GM23338 (cell line): ENCODE results near the gene GRIK4. TPM values are rescaled to one million over a fixed set of nuclear protein-coding genes. Genes with fewer than 3 reads are reported as not detected.

Experiments
- ATAC-seq: fragments of 200-7000 bp; cut with Tn5 transposase; 3 replicates; pipeline ENCODE4 v1.9.1; 2020
- DNase-seq: peaks from one replicate; pipeline ENCODE4 v3.0.0-alpha.2; 2015; ENCODE audit warnings: low spot score
- H2AFZ ChIP-seq: fragments of 200-600 bp; sonication (generic); 2 replicates; pipeline ENCODE4 v1.8.0; 2016; ENCODE audit warnings: antibody characterized with exemption, mild to moderate bottlenecking, moderate library complexity
- H3F3A ChIP-seq: fragments of 200-600 bp; sonication (generic); replicated peaks from 2 replicates; pipeline ENCODE4 v1.8.0; 2017; ENCODE audit warnings: antibody characterized with exemption, mixed run types, low read depth
- H3K27ac ChIP-seq: fragments of 200-600 bp; sonication (generic); 2 replicates; pipeline ENCODE4 v1.6.1; 2016; ENCODE audit warnings: low read depth
- H3K27me3 ChIP-seq: fragments of 200-600 bp; sonication (generic); 2 replicates; pipeline ENCODE4 v1.8.0; 2016; ENCODE audit warnings: mild to moderate bottlenecking, mixed run types, moderate library complexity; ENCODE audit not compliant: insufficient read depth
- H3K36me3 ChIP-seq: fragments of 200-600 bp; sonication (generic); 2 replicates; pipeline ENCODE4 v1.8.0; 2016; ENCODE audit warnings: mild to moderate bottlenecking; ENCODE audit not compliant: insufficient read depth
- H3K4me1 ChIP-seq: fragments of 200-600 bp; sonication (generic); 2 replicates; pipeline ENCODE4 v1.8.0; 2016; ENCODE audit warnings: mild to moderate bottlenecking, moderate library complexity; ENCODE audit not compliant: insufficient read depth
- H3K4me2 ChIP-seq: fragments of 200-600 bp; sonication (generic); 2 replicates; pipeline ENCODE4 v1.7.1; 2017; ENCODE audit warnings: mixed run types
- H3K4me3 ChIP-seq: fragments of 200-600 bp; sonication (generic); 2 replicates; pipeline ENCODE4 v1.6.1; 2016; ENCODE audit warnings: mixed run types
- H3K79me2 ChIP-seq: fragments of 200-600 bp; sonication (generic); replicated peaks from 2 replicates; pipeline ENCODE4 v1.8.0; 2017; ENCODE audit warnings: mild to moderate bottlenecking; ENCODE audit not compliant: insufficient read depth
- H3K9me2 ChIP-seq: fragments of 200-600 bp; sonication (generic); 2 replicates; pipeline ENCODE4 v1.8.0; 2017; ENCODE audit not compliant: insufficient read depth
- H4K20me1 ChIP-seq: fragments of 200-600 bp; sonication (generic); replicated peaks from 2 replicates; pipeline ENCODE4 v1.8.0; 2017; ENCODE audit warnings: mild to moderate bottlenecking; ENCODE audit not compliant: insufficient read depth
- H3K27ac Mint-ChIP-seq: 2 replicates; pipeline ENCODE4 v1.8.0; 2020; ENCODE audit warnings: inconsistent platforms, mild to moderate bottlenecking, moderate library complexity, mixed read lengths
- H3K27me3 Mint-ChIP-seq: 3 replicates; pipeline ENCODE4 v1.8.0; 2022; ENCODE audit warnings: low read depth, mild to moderate bottlenecking, moderate library complexity, mixed read lengths, inconsistent platforms; ENCODE audit not compliant: insufficient read depth, poor library complexity
- H3K36me3 Mint-ChIP-seq: 3 replicates; pipeline ENCODE4 v1.8.0; 2021; ENCODE audit warnings: low read depth, mild to moderate bottlenecking, inconsistent platforms, moderate library complexity, mixed read lengths
- H3K4me1 Mint-ChIP-seq: 3 replicates; pipeline ENCODE4 v1.8.0; 2020; ENCODE audit warnings: mild to moderate bottlenecking, inconsistent platforms, mixed read lengths
- H3K4me3 Mint-ChIP-seq: 3 replicates; pipeline ENCODE4 v1.8.0; 2021; ENCODE audit warnings: moderate library complexity, mild to moderate bottlenecking, inconsistent platforms, mixed read lengths
- H3K9me3 Mint-ChIP-seq: 3 replicates; pipeline ENCODE4 v1.8.0; 2020; ENCODE audit warnings: moderate library complexity, mild to moderate bottlenecking, inconsistent platforms, mixed read lengths
- CREB1 ChIP-seq: fragments of 250-450 bp; sonication (Bioruptor Pico); IDR thresholded peaks from 2 replicates; pipeline ENCODE4 v1.5.0; 2020; ENCODE audit warnings: low read depth, mild to moderate bottlenecking, moderate library complexity
- CTCF ChIP-seq, 2 experiments: fragments of 200-600 bp in 1 of 2; sonication (generic) in 1 of 2; conservative IDR thresholded peaks; 2 replicates each; pipeline versions ENCODE4 v1.5.1 to v1.6.1; 2016 to 2017; ENCODE audit warnings: antibody characterized with exemption in 2 of 2, low read depth in 2 of 2, mild to moderate bottlenecking in 2 of 2, moderate library complexity in 1 of 2
- ETS1 ChIP-seq: IDR thresholded peaks from 2 replicates; pipeline ENCODE4 v1.6.1; 2016; ENCODE audit warnings: antibody characterized with exemption
- EZH2 ChIP-seq: fragments of 200-600 bp; sonication (generic); IDR thresholded peaks from one replicate; pipeline ENCODE4 v1.8.0; 2017; ENCODE audit warnings: antibody characterized with exemption, mild to moderate bottlenecking, low read depth; ENCODE audit not compliant: unreplicated experiment
- EZH2phosphoT487 ChIP-seq: fragments of 200-600 bp; sonication (generic); IDR thresholded peaks from one replicate; pipeline ENCODE4 v1.8.1; 2018; ENCODE audit warnings: antibody characterized with exemption; ENCODE audit not compliant: unreplicated experiment
- JUNB ChIP-seq: IDR thresholded peaks from one replicate; pipeline ENCODE4 v1.6.1; 2016; ENCODE audit warnings: antibody characterized with exemption; ENCODE audit not compliant: unreplicated experiment
- NANOG ChIP-seq: IDR thresholded peaks from 2 replicates; pipeline ENCODE4 v1.6.1; 2016; ENCODE audit warnings: antibody characterized with exemption, borderline replicate concordance
- POLR2AphosphoS5 ChIP-seq: IDR thresholded peaks from 2 replicates; pipeline ENCODE4 v1.6.1; 2016; ENCODE audit warnings: antibody characterized with exemption, low read depth
- REST ChIP-seq: IDR thresholded peaks from one replicate; pipeline ENCODE4 v1.6.1; 2018; ENCODE audit warnings: antibody characterized with exemption; ENCODE audit not compliant: unreplicated experiment
- STAT1 ChIP-seq: IDR thresholded peaks from one replicate; pipeline ENCODE4 v1.6.1; 2016; ENCODE audit warnings: antibody characterized with exemption; ENCODE audit not compliant: unreplicated experiment
- ZNF114 ChIP-seq: fragments of 250-450 bp; sonication (Bioruptor Pico); IDR thresholded peaks from 2 replicates; pipeline ENCODE4 v1.5.0; 2020; ENCODE audit warnings: mild to moderate bottlenecking, moderate library complexity
- ZNF331 ChIP-seq: fragments of 250-450 bp; sonication (Bioruptor Pico); IDR thresholded peaks from 2 replicates; pipeline ENCODE4 v1.5.0; 2020; ENCODE audit warnings: low read depth, mild to moderate bottlenecking, moderate library complexity
- ZNF462 ChIP-seq: fragments of 250-450 bp; sonication (Bioruptor Pico); IDR thresholded peaks from 2 replicates; pipeline ENCODE4 v1.5.0; 2020; ENCODE audit warnings: mild to moderate bottlenecking, moderate library complexity
- polyA plus RNA-seq: library from polyadenylated mRNA; unstranded; fragments of >200 nt; fragmentation: Nextera tagmentation; extraction: Ambion mirVana; gene quantifications from 2 replicates; pipeline ENCODE4 v1.2.1, GENCODE V29; 2016
- total RNA-seq: library from RNA; depleted of rRNA; stranded (reverse); fragments of >200 nt; shearing (Covaris generic); gene quantifications from 2 replicates; pipeline ENCODE4 v1.2.3, GENCODE V29; 2014

The GRIK4 gene
- total and polyA plus RNA-seq, 2 experiments from 2014 or later, result 0.63 to 2.2 TPM

GRCh38 chr11:120522021-120522420 is 10.5 kb downstream of the GRIK4 start:
- no peak overlapping the region for H3K4me3 Mint-ChIP-seq
- H4K20me1 ChIP-seq, result no peaks in the 10 kb centered on the region
- no peak overlapping the region for H3K27ac ChIP-seq
- H2AFZ ChIP-seq, result no peak overlapping the region
- peaks cover 27% of the 10 kb centered on the region for H3K4me1 ChIP-seq
- 0 out of 2 replicates have a peak, but pooled peaks cover 7% of the 10 kb centered on the region for H3F3A ChIP-seq
- no peaks in the 10 kb centered on the region for H3K36me3 Mint-ChIP-seq
- H3K4me1 Mint-ChIP-seq, result peaks cover 33% of the 10 kb centered on the region
- H3K4me2 ChIP-seq, result no peak overlapping the region
- no peak overlapping the region for H3K27ac Mint-ChIP-seq
- H3K4me3 ChIP-seq, result no peak overlapping the region
- H3K36me3 ChIP-seq, result no peaks in the 10 kb centered on the region
- H3K27me3 ChIP-seq, result no peaks in the 10 kb centered on the region
- H3K9me2 ChIP-seq, result no peaks in the 10 kb centered on the region
- no peak for TF ChIP-seq ZNF462
- TF ChIP-seq ZNF114 (CRISPR knock-in tag), result no peak
- no peak for TF ChIP-seq NANOG
- no peak for TF ChIP-seq CREB1 (CRISPR knock-in tag)
- TF ChIP-seq CTCF (conservative IDR thresholded peaks at IDR 0.05; ENCODE audit: low read depth in 2 of 2), result no peak
- no peak for TF ChIP-seq ZNF331 (CRISPR knock-in tag)
- TF ChIP-seq EZH2, result no peak
- TF ChIP-seq STAT1, result no peak
- TF ChIP-seq EZH2phosphoT487, result no peak
- no peak for TF ChIP-seq REST
- TF ChIP-seq ETS1, result no peak
- TF ChIP-seq JUNB, result no peak
- no peak for TF ChIP-seq POLR2AphosphoS5
- ATAC-seq, result no peak
- no peaks in the 10 kb centered on the region for H3K79me2 ChIP-seq
- peaks cover 23% of the 10 kb centered on the region for H3K27me3 Mint-ChIP-seq
- H3K9me3 Mint-ChIP-seq, result no peaks in the 10 kb centered on the region; the same call in 2 of the 3 replicates
- no peak for DNase-seq
